HEK293T (cell line): Measurements from ENCODE around the gene PKN3.

Experiments
- BHLHE40 ChIP-seq: fragments of 450-650 bp; IDR thresholded peaks from 2 replicates; pipeline ENCODE4 v1.6.1; 2016; ENCODE audit warnings: mild to moderate bottlenecking, moderate library complexity, borderline replicate concordance
- CTBP1 ChIP-seq: fragments of 450-650 bp; IDR thresholded peaks from 2 replicates; pipeline ENCODE4 v1.6.1; 2016; ENCODE audit warnings: borderline replicate concordance
- ELF4 ChIP-seq: fragments of 450-650 bp; IDR thresholded peaks from 2 replicates; pipeline ENCODE4 v1.6.1; 2017; ENCODE audit warnings: antibody characterized with exemption
- FOXM1 ChIP-seq: fragments of 450-650 bp; IDR thresholded peaks from 2 replicates; pipeline ENCODE4 v1.6.1; 2017; ENCODE audit warnings: mild to moderate bottlenecking, borderline replicate concordance
- HDGF ChIP-seq: fragments of 450-650 bp; IDR thresholded peaks from 2 replicates; pipeline ENCODE4 v1.6.1; 2017; ENCODE audit warnings: antibody characterized with exemption, borderline replicate concordance
- LEF1 ChIP-seq: fragments of 450-650 bp; IDR thresholded peaks from 2 replicates; pipeline ENCODE4 v1.6.1; 2017; ENCODE audit warnings: mild to moderate bottlenecking, borderline replicate concordance
- SP1 ChIP-seq: fragments of 450-650 bp; IDR thresholded peaks from 2 replicates; pipeline ENCODE4 v1.6.1; 2017
- SUZ12 ChIP-seq: fragments of 450-650 bp; IDR thresholded peaks from 2 replicates; pipeline ENCODE4 v1.6.1; 2016; ENCODE audit warnings: mild to moderate bottlenecking
- TARDBP ChIP-seq: fragments of 450-650 bp; IDR thresholded peaks from 2 replicates; pipeline ENCODE4 v1.6.1; 2016

DNA sequence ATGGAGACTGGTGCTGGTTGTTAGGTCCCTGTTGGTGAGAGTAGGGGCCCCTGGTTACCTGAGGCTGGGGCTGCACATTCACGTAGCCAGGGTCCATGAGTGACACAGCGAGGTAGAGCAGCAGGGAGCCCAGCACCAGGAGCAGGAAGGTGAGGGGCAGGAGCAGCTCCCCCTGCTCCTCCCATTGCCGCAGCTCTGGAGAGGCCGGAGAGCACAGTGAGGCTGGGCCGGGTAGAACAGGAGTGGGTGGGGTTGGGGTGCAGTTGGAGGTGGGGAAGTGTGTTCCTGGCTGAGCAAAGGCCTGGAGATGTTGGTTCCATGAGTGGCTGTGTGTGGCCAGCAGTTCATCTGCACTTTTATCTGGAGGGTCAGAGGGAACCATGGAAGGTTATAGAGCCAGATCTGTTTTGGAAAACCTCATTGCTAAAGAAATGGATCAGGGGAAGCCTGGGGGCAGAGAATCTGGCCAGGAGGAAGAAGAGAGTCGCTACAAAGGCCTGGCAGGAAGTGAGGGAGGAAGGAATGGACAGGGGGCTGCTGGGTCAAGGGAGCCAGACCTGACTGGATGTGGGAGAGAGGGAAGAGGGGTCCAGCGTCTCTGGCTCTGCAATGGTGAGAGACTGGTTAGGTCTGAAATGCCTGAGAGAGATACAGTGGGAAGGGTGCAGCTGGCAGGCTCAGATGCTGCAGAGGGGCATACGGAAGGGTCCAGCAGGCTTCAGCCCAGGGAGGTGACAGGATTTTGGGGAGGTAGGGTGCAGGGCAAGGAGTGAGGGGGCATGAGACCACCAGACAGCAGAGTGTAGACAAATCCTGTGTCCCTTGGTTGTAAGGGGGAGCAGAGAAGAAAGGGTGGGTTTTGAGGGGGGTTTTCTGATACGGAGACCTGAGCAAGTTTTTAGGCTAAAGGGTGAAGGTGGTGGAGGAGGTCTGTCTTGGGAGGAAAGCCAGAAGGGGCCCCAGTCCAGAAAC is 20.4 kb downstream of the PKN3 start:
- TF ChIP-seq ELF4 (no peak), LEF1 (no peak), CTBP1 (no peak), FOXM1 (no peak), BHLHE40 (no peak), SP1 (no peak), TARDBP (no peak), HDGF (no peak), SUZ12 (no peak)
